HepG2 (cell line): ENCODE data around the gene MMP24OS. TPM values are rescaled to one million over a fixed set of nuclear protein-coding genes. Genes with fewer than 3 reads are reported as not detected.
A peak's percentile ranks its signal among the peaks of the same experiment; 100 is the strongest.

ENCODE experiments used
- CBX2 ChIP-seq, 2 experiments: fragments of 200-600 bp in 1 of 2; sonication (generic); formaldehyde crosslinking in 1 of 2; IDR thresholded peaks; 2 replicates each; pipeline versions ENCODE4 v1.7.0 to v1.8.1; 2018 to 2022; ENCODE audit warnings: low read depth in 2 of 2, low read length in 1 of 2, mild to moderate bottlenecking in 1 of 2, missing genetic modification reagents in 1 of 2
- EHMT2 ChIP-seq: fragments of 200-600 bp; sonication (generic); IDR thresholded peaks from 2 replicates; pipeline ENCODE4 v1.7.0; 2017; ENCODE audit warnings: antibody characterized with exemption, low read depth, low read length, borderline replicate concordance
- KAT7 ChIP-seq: IDR thresholded peaks from 2 replicates; pipeline ENCODE4 v1.6.1; 2018; ENCODE audit warnings: borderline replicate concordance, missing compliant biosample characterization
- PRMT3 ChIP-seq: sonication (generic); formaldehyde crosslinking; IDR thresholded peaks from 2 replicates; pipeline ENCODE4 v1.8.1; 2022; ENCODE audit warnings: low read depth, mild to moderate bottlenecking, moderate library complexity, missing genetic modification reagents, borderline replicate concordance
- TARDBP ChIP-seq: sonication (generic); formaldehyde crosslinking; IDR thresholded peaks from 2 replicates; pipeline ENCODE4 v1.8.0; 2022; ENCODE audit warnings: mild to moderate bottlenecking, missing genetic modification reagents
- TBX3 ChIP-seq: fragments of 450-650 bp; IDR thresholded peaks from 2 replicates; pipeline ENCODE4 v1.6.1; 2017; ENCODE audit warnings: antibody characterized with exemption, mild to moderate bottlenecking, inconsistent platforms, borderline replicate concordance
- ZBTB7B ChIP-seq: sonication (generic); formaldehyde crosslinking; IDR thresholded peaks from 2 replicates; pipeline ENCODE4 v1.4.0; 2020; ENCODE audit warnings: missing genetic modification reagents
- ZNF329 ChIP-seq: sonication (generic); formaldehyde crosslinking; IDR thresholded peaks from 2 replicates; pipeline ENCODE4 v1.9.0; 2021; ENCODE audit warnings: low read depth, mild to moderate bottlenecking, missing genetic modification reagents
- ZNF333 ChIP-seq: sonication (generic); formaldehyde crosslinking; IDR thresholded peaks from 2 replicates; pipeline ENCODE4 v1.4.0; 2020; ENCODE audit warnings: mild to moderate bottlenecking, missing genetic modification reagents, borderline replicate concordance
- ZNF44 ChIP-seq: sonication (generic); formaldehyde crosslinking; IDR thresholded peaks from 2 replicates; pipeline ENCODE4 v1.5.1; 2020; ENCODE audit warnings: mild to moderate bottlenecking, missing genetic modification reagents
- ZNF501 ChIP-seq: sonication (generic); formaldehyde crosslinking; IDR thresholded peaks from 2 replicates; pipeline ENCODE4 v1.5.1; 2020; ENCODE audit warnings: mild to moderate bottlenecking, moderate library complexity, missing genetic modification reagents
- ZNF589 ChIP-seq: sonication (generic); formaldehyde crosslinking; conservative IDR thresholded peaks from 2 replicates; pipeline ENCODE4 v1.8.0; 2022; ENCODE audit warnings: mild to moderate bottlenecking, moderate library complexity, missing genetic modification reagents
- ZNF850 ChIP-seq: sonication (generic); formaldehyde crosslinking; conservative IDR thresholded peaks from 2 replicates; pipeline ENCODE4 v1.9.0; 2021; ENCODE audit warnings: mild to moderate bottlenecking, missing genetic modification reagents
- polyA plus RNA-seq, 8 experiments: library from polyadenylated mRNA; depleted of rRNA in 3 of 8; stranded (reverse) in 7 of 8; unstranded in 1 of 8; fragments of >200 nt; fragmentation: Illumina TruSeq in 4 of 8; extraction: Trizol in 4 of 8; gene quantifications; 2 replicates each; pipeline versions ENCODE4 v1.2.1 to v1.2.3, GENCODE V29; 2011 to 2016; ENCODE audit warnings: low read depth in 4 of 8, missing spikeins in 1 of 8, mixed read lengths in 1 of 8; ENCODE audit not compliant: insufficient read depth in 1 of 8
- total RNA-seq, 5 experiments: library from RNA; depleted of rRNA; stranded (reverse); fragments of >200 nt; fragmentation: Illumina TruSeq; extraction: Trizol; gene quantifications; 2 replicates each; pipeline ENCODE4 v1.2.3, GENCODE V29; 2016; ENCODE audit warnings: low read depth in 1 of 5
- TF ChIP-seq, protein P1 (sequence below): sonication (generic); formaldehyde crosslinking; IDR thresholded peaks from 2 replicates; pipeline ENCODE4 v1.5.0; 2020; ENCODE audit warnings: mild to moderate bottlenecking, missing genetic modification reagents
- TF ChIP-seq, protein P2 (sequence below): sonication (generic); formaldehyde crosslinking; IDR thresholded peaks from 2 replicates; pipeline ENCODE4 v1.5.0; 2020; ENCODE audit warnings: missing genetic modification reagents
- TF ChIP-seq, protein P3 (sequence below): sonication (generic); formaldehyde crosslinking; IDR thresholded peaks from 2 replicates; pipeline ENCODE4 v1.4.0; 2020; ENCODE audit warnings: missing genetic modification reagents
- TF ChIP-seq, protein P4 (sequence below): sonication (generic); formaldehyde crosslinking; conservative IDR thresholded peaks from 2 replicates; pipeline ENCODE4 v1.8.1; 2023; ENCODE audit warnings: missing genetic modification reagents
- TF ChIP-seq, protein P5 (sequence below): sonication (generic); formaldehyde crosslinking; IDR thresholded peaks from 2 replicates; pipeline ENCODE4 v1.4.0; 2020; ENCODE audit warnings: missing genetic modification reagents, borderline replicate concordance

The MMP24OS gene
- total and polyA plus RNA-seq, 2 of the 13 experiments (the other 11 are each of a cell fraction or from before 2014, with no cell fraction given) = 6.0 to 8.5 TPM

DNA sequence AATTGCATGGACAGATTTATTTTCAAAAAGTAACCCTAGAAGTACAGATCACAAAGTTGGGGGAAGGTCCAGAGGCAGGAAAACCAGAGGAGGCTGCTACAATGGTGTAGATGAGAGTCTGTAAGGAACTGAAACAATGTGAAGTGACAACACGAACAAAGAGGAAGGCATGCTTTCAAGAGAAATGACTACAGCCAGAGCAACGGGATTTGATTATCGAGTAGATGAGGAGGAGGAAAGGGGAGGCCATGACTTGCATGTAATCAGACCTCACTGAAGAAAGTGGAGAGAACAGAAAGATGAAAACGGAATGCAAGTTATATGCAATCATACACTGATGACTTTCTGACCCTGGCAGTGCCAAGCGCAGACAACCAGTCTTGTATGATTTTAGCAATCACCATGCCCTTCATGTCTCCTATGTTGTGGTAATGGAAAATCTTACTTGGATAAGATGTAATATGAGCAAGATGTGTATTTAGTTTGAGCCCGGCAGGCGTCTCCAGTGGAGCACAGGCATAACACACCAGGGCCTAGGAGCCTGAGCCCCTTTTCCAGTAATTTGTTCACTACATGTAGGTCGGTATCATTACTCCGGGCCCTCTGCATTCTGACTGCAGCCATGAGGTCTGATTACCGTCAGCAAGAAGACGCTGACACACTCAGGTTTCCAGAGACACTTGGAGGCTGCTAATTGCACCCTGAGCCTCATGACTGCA lies 48.3 kb upstream of the MMP24OS start (continued):
- TF ChIP-seq, protein P1, sequence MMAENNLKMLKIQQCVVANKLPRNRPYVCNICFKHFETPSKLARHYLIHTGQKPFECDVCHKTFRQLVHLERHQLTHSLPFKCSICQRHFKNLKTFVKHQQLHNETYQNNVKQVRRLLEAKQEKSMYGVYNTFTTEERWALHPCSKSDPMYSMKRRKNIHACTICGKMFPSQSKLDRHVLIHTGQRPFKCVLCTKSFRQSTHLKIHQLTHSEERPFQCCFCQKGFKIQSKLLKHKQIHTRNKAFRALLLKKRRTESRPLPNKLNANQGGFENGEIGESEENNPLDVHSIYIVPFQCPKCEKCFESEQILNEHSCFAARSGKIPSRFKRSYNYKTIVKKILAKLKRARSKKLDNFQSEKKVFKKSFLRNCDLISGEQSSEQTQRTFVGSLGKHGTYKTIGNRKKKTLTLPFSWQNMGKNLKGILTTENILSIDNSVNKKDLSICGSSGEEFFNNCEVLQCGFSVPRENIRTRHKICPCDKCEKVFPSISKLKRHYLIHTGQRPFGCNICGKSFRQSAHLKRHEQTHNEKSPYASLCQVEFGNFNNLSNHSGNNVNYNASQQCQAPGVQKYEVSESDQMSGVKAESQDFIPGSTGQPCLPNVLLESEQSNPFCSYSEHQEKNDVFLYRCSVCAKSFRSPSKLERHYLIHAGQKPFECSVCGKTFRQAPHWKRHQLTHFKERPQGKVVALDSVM (CRISPR knock-in tag) = no peak
- TF ChIP-seq PRMT3 (CRISPR knock-in tag) = no peak
- no peak for TF ChIP-seq ZNF501 (CRISPR knock-in tag)
- no peak; the same call in 1 of the 2 replicates for TF ChIP-seq ZNF589 (CRISPR knock-in tag)
- TF ChIP-seq, protein P2, sequence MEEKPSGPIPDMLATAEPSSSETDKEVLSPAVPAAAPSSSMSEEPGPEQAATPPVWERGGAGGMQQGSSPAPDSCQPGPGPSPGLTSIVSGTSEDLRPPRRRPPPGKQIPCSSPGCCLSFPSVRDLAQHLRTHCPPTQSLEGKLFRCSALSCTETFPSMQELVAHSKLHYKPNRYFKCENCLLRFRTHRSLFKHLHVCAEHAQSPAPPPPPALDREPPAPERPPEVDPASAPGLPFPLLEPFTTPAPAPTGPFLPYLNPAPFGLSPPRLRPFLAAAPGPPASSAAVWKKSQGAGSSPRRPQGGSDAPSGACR (CRISPR knock-in tag) = peak; percentile 26; the same call in 1 of the 2 replicates
- TF ChIP-seq ZNF333 (CRISPR knock-in tag) = no peak
- no peak for TF ChIP-seq ZNF850 (CRISPR knock-in tag)
- no peak for TF ChIP-seq ZNF329 (CRISPR knock-in tag)
- no peak for TF ChIP-seq EHMT2
- TF ChIP-seq TBX3 = no peak
- no peak for TF ChIP-seq TARDBP (CRISPR knock-in tag)
- no peak for TF ChIP-seq CBX2 (IDR thresholded peaks at IDR 0.05; ENCODE audit: low read depth, low read length)
- no peak for TF ChIP-seq CBX2 (CRISPR knock-in tag; IDR thresholded peaks at IDR 0.05; ENCODE audit: low read depth)
- TF ChIP-seq, protein P3, sequence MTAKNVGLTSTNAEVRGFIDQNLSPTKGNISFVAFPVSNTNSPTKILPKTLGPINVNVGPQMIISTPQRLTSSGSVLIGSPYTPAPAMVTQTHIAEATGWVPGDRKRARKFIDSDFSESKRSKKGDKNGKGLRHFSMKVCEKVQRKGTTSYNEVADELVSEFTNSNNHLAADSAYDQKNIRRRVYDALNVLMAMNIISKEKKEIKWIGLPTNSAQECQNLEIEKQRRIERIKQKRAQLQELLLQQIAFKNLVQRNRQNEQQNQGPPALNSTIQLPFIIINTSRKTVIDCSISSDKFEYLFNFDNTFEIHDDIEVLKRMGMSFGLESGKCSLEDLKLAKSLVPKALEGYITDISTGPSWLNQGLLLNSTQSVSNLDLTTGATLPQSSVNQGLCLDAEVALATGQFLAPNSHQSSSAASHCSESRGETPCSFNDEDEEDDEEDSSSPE (CRISPR knock-in tag) = no peak
- TF ChIP-seq ZNF44 = peak; percentile 13; the same call in 1 of the 2 replicates
- no peak for TF ChIP-seq ZBTB7B (CRISPR knock-in tag)
- TF ChIP-seq, protein P4, sequence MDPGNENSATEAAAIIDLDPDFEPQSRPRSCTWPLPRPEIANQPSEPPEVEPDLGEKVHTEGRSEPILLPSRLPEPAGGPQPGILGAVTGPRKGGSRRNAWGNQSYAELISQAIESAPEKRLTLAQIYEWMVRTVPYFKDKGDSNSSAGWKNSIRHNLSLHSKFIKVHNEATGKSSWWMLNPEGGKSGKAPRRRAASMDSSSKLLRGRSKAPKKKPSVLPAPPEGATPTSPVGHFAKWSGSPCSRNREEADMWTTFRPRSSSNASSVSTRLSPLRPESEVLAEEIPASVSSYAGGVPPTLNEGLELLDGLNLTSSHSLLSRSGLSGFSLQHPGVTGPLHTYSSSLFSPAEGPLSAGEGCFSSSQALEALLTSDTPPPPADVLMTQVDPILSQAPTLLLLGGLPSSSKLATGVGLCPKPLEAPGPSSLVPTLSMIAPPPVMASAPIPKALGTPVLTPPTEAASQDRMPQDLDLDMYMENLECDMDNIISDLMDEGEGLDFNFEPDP (CRISPR knock-in tag) = no peak
- no peak for TF ChIP-seq KAT7
- TF ChIP-seq, protein P5, sequence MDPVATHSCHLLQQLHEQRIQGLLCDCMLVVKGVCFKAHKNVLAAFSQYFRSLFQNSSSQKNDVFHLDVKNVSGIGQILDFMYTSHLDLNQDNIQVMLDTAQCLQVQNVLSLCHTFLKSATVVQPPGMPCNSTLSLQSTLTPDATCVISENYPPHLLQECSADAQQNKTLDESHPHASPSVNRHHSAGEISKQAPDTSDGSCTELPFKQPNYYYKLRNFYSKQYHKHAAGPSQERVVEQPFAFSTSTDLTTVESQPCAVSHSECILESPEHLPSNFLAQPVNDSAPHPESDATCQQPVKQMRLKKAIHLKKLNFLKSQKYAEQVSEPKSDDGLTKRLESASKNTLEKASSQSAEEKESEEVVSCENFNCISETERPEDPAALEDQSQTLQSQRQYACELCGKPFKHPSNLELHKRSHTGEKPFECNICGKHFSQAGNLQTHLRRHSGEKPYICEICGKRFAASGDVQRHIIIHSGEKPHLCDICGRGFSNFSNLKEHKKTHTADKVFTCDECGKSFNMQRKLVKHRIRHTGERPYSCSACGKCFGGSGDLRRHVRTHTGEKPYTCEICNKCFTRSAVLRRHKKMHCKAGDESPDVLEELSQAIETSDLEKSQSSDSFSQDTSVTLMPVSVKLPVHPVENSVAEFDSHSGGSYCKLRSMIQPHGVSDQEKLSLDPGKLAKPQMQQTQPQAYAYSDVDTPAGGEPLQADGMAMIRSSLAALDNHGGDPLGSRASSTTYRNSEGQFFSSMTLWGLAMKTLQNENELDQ (CRISPR knock-in tag) = no peak
